Mesodermal cell (in vitro differentiated cells): ENCODE measurements around the gene EGR2.

ENCODE experiments used
- H3K27ac ChIP-seq: 2 replicates; pipeline ENCODE4 v1.7.0; 2013; ENCODE audit warnings: mild to moderate bottlenecking, low read depth, low read length, moderate library complexity; ENCODE audit not compliant: severe bottlenecking
- H3K36me3 ChIP-seq: 2 replicates; pipeline ENCODE4 v1.7.1; 2013; ENCODE audit warnings: mild to moderate bottlenecking, low read length, moderate library complexity; ENCODE audit not compliant: control insufficient read depth, insufficient read depth
- H3K4me1 ChIP-seq: one replicate; pipeline ENCODE4 v1.7.1; 2013; ENCODE audit warnings: mild to moderate bottlenecking, low read length; ENCODE audit not compliant: insufficient read depth, control insufficient read depth, poor library complexity, severe bottlenecking
- H3K4me3 ChIP-seq: 2 replicates; pipeline ENCODE4 v1.7.0; 2013; ENCODE audit warnings: low read length, control low read depth, mild to moderate bottlenecking; ENCODE audit not compliant: insufficient read depth, poor library complexity, severe bottlenecking; ENCODE audit errors: extremely low read depth
- H3K9me3 ChIP-seq: 2 replicates; pipeline ENCODE4 v1.7.1; 2013; ENCODE audit warnings: mild to moderate bottlenecking, low read length, moderate library complexity; ENCODE audit not compliant: control insufficient read depth
- WGBS, 2 experiments: methylation state at CpG; one replicate each; pipeline ENCODE4 v1.1.5; 2013; ENCODE audit warnings: missing lambda C conversion rate in 2 of 2; ENCODE audit not compliant: insufficient coverage in 2 of 2; 5-methylcytosine and 5-hydroxymethylcytosine counted together

EGR2 gene

DNA sequence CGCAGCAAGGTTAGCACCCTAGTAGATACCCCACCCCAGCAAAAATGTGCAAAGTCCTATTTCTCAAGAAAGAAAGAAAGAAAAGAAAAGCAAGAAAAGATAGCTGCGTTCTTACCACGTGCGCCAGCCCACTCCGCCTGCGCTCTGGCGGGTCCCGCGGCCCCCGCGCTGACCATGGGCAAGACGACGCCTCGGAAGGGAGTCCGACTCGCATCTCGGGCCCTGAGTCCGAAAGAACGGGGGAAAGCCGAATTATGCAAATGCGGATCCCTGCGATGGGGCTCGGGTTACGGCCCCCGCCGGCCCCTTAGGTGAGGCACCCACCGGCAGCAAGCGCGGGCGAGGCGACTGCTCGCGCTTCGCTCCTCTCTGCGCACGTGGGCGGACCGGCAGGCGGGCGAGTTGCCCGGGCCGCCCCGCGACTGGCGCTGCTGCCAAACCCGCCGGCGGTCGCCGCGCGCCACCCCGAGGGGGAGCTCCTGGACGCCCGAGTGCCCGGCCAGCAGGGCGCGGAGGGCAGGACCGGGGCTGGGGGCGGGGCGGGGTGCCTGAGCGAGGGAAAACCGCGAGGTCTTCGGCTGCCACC, 2.4 kb upstream of the EGR2 start:
- Histone ChIP-seq H3K9me3 (no peaks in the 10 kb centered on the region), H3K4me1 (peaks cover 14% of the 10 kb centered on the region), H3K27ac (no peak overlapping the region), H3K36me3 (no peaks in the 10 kb centered on the region), H3K4me3 (no peak overlapping the region)
- 4 to 5% methylated on average over 53 to 55 of the region's 65 CpGs for WGBS, 2 experiments

DNA sequence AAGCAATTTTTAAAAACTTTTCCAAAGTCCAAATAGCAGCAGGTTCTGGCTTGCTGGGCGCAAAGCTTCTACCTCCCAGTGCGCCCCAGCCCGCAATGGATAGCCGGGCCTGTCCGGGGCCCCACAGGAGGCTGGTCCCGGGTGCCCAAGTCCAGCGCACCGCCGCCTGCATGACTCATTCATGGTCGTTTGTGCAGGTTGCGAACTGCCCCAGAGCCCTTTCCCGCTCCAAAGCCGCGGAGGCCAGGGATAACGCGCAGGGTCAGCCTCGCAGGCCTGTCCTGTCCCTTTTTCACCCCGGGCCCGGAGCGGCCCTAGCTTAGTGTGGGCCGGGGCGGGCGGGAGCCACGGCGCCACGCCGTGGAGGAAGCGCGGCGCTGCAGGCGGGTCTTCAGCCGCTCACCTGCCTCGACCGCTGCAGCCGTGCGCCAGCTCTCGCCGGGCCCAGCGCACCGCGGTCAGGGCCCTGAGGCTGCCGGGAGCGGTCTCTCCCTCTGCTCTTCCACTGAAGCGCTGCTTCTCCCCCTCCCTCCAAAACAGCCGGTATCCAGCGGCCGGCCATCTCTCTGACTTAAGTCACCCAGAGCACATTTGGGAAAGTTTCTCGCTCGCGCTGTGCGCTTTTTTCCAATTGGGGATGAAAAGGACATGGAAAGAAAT, 1.7 kb upstream of the EGR2 start:
- peak overlapping the region; percentile 66 for H3K4me3 ChIP-seq
- WGBS, 2 experiments, result 1 to 2% methylated on average over 28 to 30 of the region's 51 CpGs
- H3K9me3 ChIP-seq, result no peaks in the 10 kb centered on the region
- peaks cover 14% of the 10 kb centered on the region for H3K4me1 ChIP-seq
- H3K36me3 ChIP-seq, result peaks cover 4% of the 10 kb centered on the region
- H3K27ac ChIP-seq, result no peak overlapping the region

- Histone ChIP-seq H3K4me3 (peak overlapping the region; percentile 66), H3K4me1 (peaks cover 14% of the 10 kb centered on the region), H3K9me3 (no peaks in the 10 kb centered on the region), H3K27ac (no peak overlapping the region), H3K36me3 (peaks cover 4% of the 10 kb centered on the region)
- whole genome bisulfite sequencing, 2 experiments, result 0 to 1% methylated on average over 16 to 47 of the region's 49 CpGs
These were observed 1.1 kb upstream of the EGR2 start for GRCh38 chr10:62817121-62817765.

- WGBS, 2 experiments, result 0 to 9% methylated on average over 1 of the region's 2 CpGs
- H3K27ac ChIP-seq, result no peak overlapping the region
- H3K4me1 ChIP-seq, result peaks cover 14% of the 10 kb centered on the region
- peak overlapping the region; percentile 66 for H3K4me3 ChIP-seq
- H3K36me3 ChIP-seq, result peaks cover 4% of the 10 kb centered on the region
- H3K9me3 ChIP-seq, result no peaks in the 10 kb centered on the region
These were observed 163 bp downstream of the EGR2 start for GRCh38 chr10:62816076-62816330.

GRCh38 chr10:62815381-62816075, 638 bp downstream of the EGR2 start:
- no peak overlapping the region for H3K27ac ChIP-seq
- no peaks in the 10 kb centered on the region for H3K9me3 ChIP-seq
- peaks cover 4% of the 10 kb centered on the region for H3K36me3 ChIP-seq
- 0 to 1% methylated on average over 31 to 47 of the region's 60 CpGs for WGBS, 2 experiments
- peak overlapping the region; percentile 66 for H3K4me3 ChIP-seq
- H3K4me1 ChIP-seq, result peaks cover 14% of the 10 kb centered on the region

DNA sequence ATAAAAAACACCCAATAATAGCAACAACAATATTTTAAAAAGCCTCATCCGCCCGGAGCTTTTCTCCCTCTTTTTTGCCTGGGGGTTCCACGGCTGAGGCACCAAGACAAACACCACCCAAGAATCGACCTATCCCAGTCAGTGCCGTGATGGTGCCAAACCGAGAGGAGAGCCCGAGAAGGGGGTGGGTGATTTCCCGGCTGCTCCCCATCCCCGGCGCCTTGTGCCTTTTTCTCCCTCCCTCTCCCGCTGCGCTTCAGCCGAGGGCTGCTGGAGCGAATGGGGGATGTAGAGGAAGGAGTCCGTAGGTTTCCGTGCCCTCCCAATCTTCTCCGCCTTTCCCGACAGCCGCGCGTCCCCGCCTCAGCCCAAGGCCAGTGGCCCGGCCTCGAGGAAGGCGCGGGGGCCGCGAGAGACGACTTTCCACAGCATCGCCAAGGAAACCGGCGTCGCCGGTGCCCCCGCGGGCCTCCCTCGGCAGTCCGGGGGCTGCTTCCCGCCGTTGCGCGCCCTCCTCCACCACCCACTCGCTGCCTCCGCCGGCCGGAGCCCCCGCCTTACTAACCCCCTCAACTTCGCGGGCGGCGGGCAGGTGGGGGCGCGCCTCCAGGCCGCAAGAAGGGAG, 1.3 kb downstream of the EGR2 start:
- 1% methylated on average over 35 to 36 of the region's 54 CpGs for WGBS, 2 experiments
- H3K9me3 ChIP-seq, result no peaks in the 10 kb centered on the region
- peaks cover 14% of the 10 kb centered on the region for H3K4me1 ChIP-seq
- H3K4me3 ChIP-seq, result peak overlapping the region; percentile 66
- peaks cover 4% of the 10 kb centered on the region for H3K36me3 ChIP-seq
- no peak overlapping the region for H3K27ac ChIP-seq

GRCh38 chr10:62813981-62814380, 2.2 kb downstream of the EGR2 start:
- 90 to 96% methylated on average over 4 to 5 of the region's 5 CpGs for WGBS, 2 experiments
- Histone ChIP-seq H3K27ac (no peak overlapping the region), H3K4me3 (no peak overlapping the region), H3K4me1 (peaks cover 14% of the 10 kb centered on the region), H3K36me3 (peaks cover 5% of the 10 kb centered on the region), H3K9me3 (no peaks in the 10 kb centered on the region)

DNA sequence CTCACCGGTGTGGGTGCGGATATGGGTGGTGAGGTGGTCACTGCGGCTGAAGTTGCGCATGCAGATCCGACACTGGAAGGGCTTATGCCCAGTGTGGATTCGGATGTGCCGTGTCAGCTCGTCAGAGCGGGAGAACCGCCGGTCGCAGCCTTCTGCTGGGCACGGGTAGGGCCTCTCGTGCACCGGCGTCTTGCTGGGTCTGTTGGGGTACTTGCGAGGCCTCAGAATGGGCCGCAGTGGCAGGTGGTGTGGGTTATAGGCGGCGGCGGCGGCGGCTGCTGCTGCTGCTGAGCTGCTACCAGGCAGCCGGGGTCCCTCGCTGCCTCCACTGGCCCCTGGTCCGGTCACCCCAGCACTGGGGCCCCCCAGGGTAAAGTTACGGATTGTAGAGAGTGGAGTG, 2.7 kb downstream of the EGR2 start:
- H3K4me1 ChIP-seq, result peaks cover 14% of the 10 kb centered on the region
- H3K27ac ChIP-seq, result no peak overlapping the region
- H3K9me3 ChIP-seq, result no peaks in the 10 kb centered on the region
- WGBS, 2 experiments, result 91 to 96% methylated on average over 26 of the region's 27 CpGs
- peaks cover 10% of the 10 kb centered on the region for H3K36me3 ChIP-seq
- no peak overlapping the region for H3K4me3 ChIP-seq

DNA sequence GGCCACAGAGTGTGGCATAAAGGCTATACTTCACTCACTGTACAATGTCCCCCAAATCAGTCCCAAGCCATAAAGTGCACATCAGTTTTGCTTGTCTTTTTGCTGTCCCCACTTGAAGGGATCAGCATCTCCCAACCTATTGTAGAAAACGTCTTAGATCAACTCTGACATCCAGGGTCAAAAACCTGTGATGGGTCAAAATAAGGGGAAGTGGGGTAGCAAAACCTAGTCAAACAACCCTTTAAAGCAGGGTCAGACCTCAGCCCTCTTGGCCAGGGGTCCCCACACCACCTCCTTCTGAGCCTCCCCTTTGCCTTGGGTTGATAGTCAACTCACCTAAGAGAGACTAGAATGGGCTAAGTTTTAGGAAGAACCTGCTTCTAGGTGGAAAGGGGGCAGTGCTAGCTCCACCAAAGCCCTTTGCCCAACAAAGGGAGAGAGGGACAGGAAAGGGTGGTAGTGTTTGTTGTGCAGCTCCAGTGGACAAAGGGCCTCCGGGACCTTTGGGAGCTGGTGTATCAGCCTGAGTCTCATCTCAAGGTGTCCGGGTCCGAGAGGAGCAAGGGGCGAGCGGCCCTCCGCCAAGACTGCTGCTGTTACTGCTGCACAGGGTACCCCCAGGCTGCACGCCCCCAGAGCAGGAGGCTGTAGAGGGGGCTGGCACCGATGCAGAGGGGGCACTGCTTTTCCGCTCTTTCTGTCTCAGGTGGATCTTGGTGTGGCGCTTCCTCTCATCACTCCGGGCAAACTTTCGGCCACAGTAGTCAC, 3.3 kb downstream of the EGR2 start:
- H3K36me3 ChIP-seq, result peaks cover 16% of the 10 kb centered on the region
- H3K4me1 ChIP-seq, result peaks cover 11% of the 10 kb centered on the region
- no peak overlapping the region for H3K27ac ChIP-seq
- H3K9me3 ChIP-seq, result no peaks in the 10 kb centered on the region
- no peak overlapping the region for H3K4me3 ChIP-seq
- 92 to 99% methylated on average over 10 to 12 of the region's 13 CpGs for WGBS, 2 experiments

- H3K4me1 ChIP-seq, result peaks cover 21% of the 10 kb centered on the region
- no peak overlapping the region for H3K4me3 ChIP-seq
- H3K9me3 ChIP-seq, result no peaks in the 10 kb centered on the region
- H3K27ac ChIP-seq, result no peak overlapping the region
- peaks cover 24% of the 10 kb centered on the region for H3K36me3 ChIP-seq
- 90 to 91% methylated on average over 4 to 6 of the region's 10 CpGs for WGBS, 2 experiments
These were observed 4.8 kb downstream of the EGR2 start for GRCh38 chr10:62811159-62811875.
